Measurements from ENCODE around the gene GPN3. TPM values are rescaled to one million over a fixed set of nuclear protein-coding genes. Genes with fewer than 3 reads are reported as not detected.

GPN3 gene
- total and polyA plus RNA-seq, 10 of the 15 experiments (the other 5 are each of a cell fraction or from before 2014, with no cell fraction given) = 27.1 to 117 (median 53.5) TPM

GRCh38 chr12:110421701-110422100, 46.4 kb downstream of the GPN3 start:
- H3K27ac ChIP-seq (ENCODE audit: control insufficient read depth, insufficient read depth) = no peak overlapping the region
- no peak overlapping the region for H3K4me2 ChIP-seq (ENCODE audit: control insufficient read depth, insufficient read depth)
- intact Hi-C loops (cut with micrococcal nuclease; ENCODE audit: unreplicated experiment) = no loop called here
- H3K9ac ChIP-seq (ENCODE audit: control insufficient read depth, insufficient read depth, low read length) = no peak overlapping the region
- DNase-seq (ENCODE audit: low read depth, low spot score) (no peak), FAIRE-seq (no peak), ATAC-seq (no peak)
- no peak for TF ChIP-seq TAF1 (IDR thresholded peaks at IDR 0.05; ENCODE audit: borderline replicate concordance, low read depth, low read length)
- no peak for TF ChIP-seq JUND (IDR thresholded peaks at IDR 0.05; ENCODE audit: low read depth, low read length)
- TF ChIP-seq KLF5 (IDR thresholded peaks at IDR 0.05; ENCODE audit: partially characterized antibody) = no peak
- TF ChIP-seq FOXK2 (IDR thresholded peaks at IDR 0.05) = no peak
- no peak for TF ChIP-seq ZSCAN29 (IDR thresholded peaks at IDR 0.05)
- TF ChIP-seq E2F8 (IDR thresholded peaks at IDR 0.05; ENCODE audit: low read depth, partially characterized antibody) = no peak
- H3K9me3 ChIP-seq (replicated peaks; ENCODE audit: control insufficient read depth, insufficient read depth, low read length) = no peaks in the 10 kb centered on the region
- no peaks in the 10 kb centered on the region for H3K27me3 ChIP-seq (replicated peaks in 1 of 2; ENCODE audit: control insufficient read depth in 2 of 2, insufficient read depth in 2 of 2, low read length in 1 of 2)
- BruUV-seq (replicated peaks) = no TSS peak
- H3K4me3 ChIP-seq = no peak overlapping the region
- ChIA-PET RAD21 (ENCODE audit: unreplicated experiment) (interaction anchor here (1.3 kb wide), 1 partner anchor 66 kb away, joined by 3 read pairs; no protein-coding TSS in a partner anchor), CTCF (interaction anchor here (0.7 to 3.4 kb wide), 3 partner anchors 10 to 322 kb away, joined by 3 to 21 read pairs (median 3); no protein-coding TSS in a partner anchor), POLR2A (no interaction called here), SMC1A (ENCODE audit: uncharacterized antibody, unreplicated experiment) (interaction anchor here (0.8 to 1.5 kb wide), 6 partner anchors 10 to 317 kb away, joined by 3 to 5 read pairs (median 4); no protein-coding TSS in a partner anchor)
- no peaks in the 10 kb centered on the region for H3K4me1 ChIP-seq (ENCODE audit: control insufficient read depth, insufficient read depth, low read length)
- 33% methylated on average over 4 of the region's 4 CpGs for WGBS (ENCODE audit: insufficient coverage, insufficient replicate concordance, low lambda C conversion rate, missing lambda C conversion rate)
- in situ Hi-C loops (cut with MboI) = no loop called here
- no peak overlapping the region for H2AFZ ChIP-seq (ENCODE audit: control insufficient read depth, low read depth, low read length)
- H3K36me3 ChIP-seq (ENCODE audit: control insufficient read depth in 2 of 2, insufficient read depth in 2 of 2, low read length in 1 of 2) = no peaks in the 10 kb centered on the region
- no peaks in the 10 kb centered on the region for H4K20me1 ChIP-seq (ENCODE audit: control insufficient read depth, insufficient read depth)
- no peaks in the 10 kb centered on the region for H3K79me2 ChIP-seq (ENCODE audit: control insufficient read depth, insufficient read depth, low read length)
